ENCODE results near the gene CHN2.

DNA sequence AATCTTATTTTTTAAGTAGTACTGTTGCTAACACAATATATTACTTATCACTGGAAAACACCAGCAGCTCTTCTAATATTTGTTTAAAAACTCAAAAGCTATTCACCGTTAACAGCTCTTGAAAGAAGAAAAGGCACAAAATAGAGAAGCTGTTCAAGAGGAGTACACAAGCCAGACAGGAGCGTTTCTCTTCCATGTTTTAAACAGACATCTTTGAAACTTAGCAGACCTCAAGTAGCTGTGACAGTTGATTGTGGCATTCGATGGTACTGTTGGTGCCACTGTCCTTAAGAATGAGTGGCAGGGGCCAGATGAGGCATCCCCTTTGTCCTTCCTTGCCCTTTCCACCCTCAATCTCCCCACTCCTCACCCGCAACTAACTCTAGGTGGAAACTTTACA lies 287.5 kb downstream of the CHN2 start:
- TF ChIP-seq, protein P1, sequence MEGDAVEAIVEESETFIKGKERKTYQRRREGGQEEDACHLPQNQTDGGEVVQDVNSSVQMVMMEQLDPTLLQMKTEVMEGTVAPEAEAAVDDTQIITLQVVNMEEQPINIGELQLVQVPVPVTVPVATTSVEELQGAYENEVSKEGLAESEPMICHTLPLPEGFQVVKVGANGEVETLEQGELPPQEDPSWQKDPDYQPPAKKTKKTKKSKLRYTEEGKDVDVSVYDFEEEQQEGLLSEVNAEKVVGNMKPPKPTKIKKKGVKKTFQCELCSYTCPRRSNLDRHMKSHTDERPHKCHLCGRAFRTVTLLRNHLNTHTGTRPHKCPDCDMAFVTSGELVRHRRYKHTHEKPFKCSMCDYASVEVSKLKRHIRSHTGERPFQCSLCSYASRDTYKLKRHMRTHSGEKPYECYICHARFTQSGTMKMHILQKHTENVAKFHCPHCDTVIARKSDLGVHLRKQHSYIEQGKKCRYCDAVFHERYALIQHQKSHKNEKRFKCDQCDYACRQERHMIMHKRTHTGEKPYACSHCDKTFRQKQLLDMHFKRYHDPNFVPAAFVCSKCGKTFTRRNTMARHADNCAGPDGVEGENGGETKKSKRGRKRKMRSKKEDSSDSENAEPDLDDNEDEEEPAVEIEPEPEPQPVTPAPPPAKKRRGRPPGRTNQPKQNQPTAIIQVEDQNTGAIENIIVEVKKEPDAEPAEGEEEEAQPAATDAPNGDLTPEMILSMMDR (conservative IDR thresholded peaks at IDR 0.05; ENCODE audit: low read depth, low read length) = no peak
- no peak for TF ChIP-seq EZH2phosphoT487 (IDR thresholded peaks at IDR 0.05; ENCODE audit: borderline replicate concordance, low read length)
